Measurements from ENCODE around the gene WIPF2. TPM values are rescaled to one million over a fixed set of nuclear protein-coding genes. Genes with fewer than 3 reads are reported as not detected.

WIPF2 gene
- total and polyA plus RNA-seq, 5 donors: 8.2 to 14.6 (median 12.7) TPM

DNA sequence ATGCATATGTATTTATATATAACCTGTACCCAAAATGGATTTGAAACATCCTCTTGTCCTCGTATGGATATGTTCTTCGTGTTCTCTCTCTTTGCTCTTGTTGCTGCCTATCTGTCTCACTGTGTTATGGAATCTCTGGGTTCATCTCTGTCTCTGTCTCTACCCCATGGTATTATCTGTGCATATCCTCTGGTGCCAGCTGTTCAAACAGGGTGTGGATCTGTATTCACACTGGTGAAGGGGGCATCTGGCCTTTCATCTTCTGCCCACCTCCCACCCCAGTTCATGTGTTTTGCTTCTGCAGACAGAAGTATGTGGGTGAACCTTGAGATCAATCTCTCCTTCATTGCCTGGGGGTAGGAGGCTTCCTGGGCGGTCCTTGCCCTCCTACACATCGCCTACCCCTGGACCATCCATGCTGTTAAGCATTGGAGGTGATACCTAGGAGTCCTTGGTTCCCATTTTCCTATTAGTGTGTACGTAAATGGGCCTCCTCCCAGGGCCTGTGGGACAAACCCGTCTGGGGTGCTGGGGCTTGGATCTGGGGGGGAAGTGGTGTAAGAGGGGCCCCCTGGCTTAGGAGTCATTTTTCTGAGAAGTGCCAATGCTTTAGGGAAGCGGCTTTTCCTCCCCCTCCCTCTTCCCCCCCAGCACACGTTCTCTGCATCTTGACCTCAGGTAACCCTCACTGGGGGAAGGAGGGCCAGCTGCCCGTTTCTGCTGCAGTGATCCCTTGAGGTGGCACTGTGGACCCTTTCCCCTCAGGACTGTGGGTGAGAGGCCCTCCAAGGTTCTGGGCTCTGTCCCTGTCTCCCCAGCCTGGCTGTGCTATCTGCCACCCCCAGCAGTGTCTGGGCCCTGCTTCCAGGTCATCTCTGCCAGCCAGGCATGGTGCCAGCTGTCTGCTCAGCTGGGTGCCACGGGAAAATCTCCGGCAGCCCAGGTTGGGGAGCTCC, 111.0 kb downstream of the WIPF2 start:
- Histone ChIP-seq H3K4me3 (ENCODE audit: low read length) (no peak overlapping the region), H3K27ac (ENCODE audit: low read length) (peak overlapping the region; percentile 61), H3K4me1 (ENCODE audit: control insufficient read depth, insufficient read depth, low read length) (peaks cover 62% of the 10 kb centered on the region), H3K27me3 (ENCODE audit: control insufficient read depth, insufficient read depth) (no peaks in the 10 kb centered on the region), H3K9me3 (ENCODE audit: control insufficient read depth, low read length) (no peaks in the 10 kb centered on the region)
- intact Hi-C loops (cut with DNase I): no loop called here
- DNase-seq: peak; percentile 70 to 91 (median 90)
- WGBS: 28% methylated on average over 11 of the region's 11 CpGs
- ATAC-seq: peak; percentile 2 to 11

DNA sequence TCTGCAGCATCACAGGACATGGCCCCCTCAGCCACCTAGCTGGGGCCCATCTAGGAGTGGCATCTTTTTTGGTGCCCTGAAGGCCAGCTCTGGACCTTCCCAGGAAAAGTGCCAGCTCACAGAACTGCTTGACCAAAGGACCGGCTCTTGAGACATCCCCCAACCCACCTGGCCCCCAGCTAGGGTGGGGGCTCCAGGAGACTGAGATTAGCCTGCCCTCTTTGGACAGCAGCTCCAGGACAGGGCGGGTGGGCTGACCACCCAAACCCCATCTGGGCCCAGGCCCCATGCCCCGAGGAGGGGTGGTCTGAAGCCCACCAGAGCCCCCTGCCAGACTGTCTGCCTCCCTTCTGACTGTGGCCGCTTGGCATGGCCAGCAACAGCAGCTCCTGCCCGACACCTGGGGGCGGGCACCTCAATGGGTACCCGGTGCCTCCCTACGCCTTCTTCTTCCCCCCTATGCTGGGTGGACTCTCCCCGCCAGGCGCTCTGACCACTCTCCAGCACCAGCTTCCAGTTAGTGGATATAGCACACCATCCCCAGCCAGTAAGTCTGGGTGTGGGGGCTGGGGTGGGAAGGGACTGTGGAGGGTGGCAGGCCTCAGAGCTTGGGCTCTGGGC, 111.9 kb downstream of the WIPF2 start:
- Histone ChIP-seq H3K4me1 (ENCODE audit: control insufficient read depth, insufficient read depth, low read length) (peaks cover 64% of the 10 kb centered on the region), H3K27me3 (ENCODE audit: control insufficient read depth, insufficient read depth) (no peaks in the 10 kb centered on the region), H3K27ac (ENCODE audit: low read length) (peak overlapping the region; percentile 61), H3K4me3 (ENCODE audit: low read length) (no peak overlapping the region), H3K9me3 (ENCODE audit: control insufficient read depth, low read length) (no peaks in the 10 kb centered on the region)
- ATAC-seq (no peak), DNase-seq (peak in 2 of 3 donors; percentile 33 to 66)
- 87% methylated on average over 10 of the region's 10 CpGs for WGBS
- intact Hi-C loops (cut with DNase I): no loop called here

DNA sequence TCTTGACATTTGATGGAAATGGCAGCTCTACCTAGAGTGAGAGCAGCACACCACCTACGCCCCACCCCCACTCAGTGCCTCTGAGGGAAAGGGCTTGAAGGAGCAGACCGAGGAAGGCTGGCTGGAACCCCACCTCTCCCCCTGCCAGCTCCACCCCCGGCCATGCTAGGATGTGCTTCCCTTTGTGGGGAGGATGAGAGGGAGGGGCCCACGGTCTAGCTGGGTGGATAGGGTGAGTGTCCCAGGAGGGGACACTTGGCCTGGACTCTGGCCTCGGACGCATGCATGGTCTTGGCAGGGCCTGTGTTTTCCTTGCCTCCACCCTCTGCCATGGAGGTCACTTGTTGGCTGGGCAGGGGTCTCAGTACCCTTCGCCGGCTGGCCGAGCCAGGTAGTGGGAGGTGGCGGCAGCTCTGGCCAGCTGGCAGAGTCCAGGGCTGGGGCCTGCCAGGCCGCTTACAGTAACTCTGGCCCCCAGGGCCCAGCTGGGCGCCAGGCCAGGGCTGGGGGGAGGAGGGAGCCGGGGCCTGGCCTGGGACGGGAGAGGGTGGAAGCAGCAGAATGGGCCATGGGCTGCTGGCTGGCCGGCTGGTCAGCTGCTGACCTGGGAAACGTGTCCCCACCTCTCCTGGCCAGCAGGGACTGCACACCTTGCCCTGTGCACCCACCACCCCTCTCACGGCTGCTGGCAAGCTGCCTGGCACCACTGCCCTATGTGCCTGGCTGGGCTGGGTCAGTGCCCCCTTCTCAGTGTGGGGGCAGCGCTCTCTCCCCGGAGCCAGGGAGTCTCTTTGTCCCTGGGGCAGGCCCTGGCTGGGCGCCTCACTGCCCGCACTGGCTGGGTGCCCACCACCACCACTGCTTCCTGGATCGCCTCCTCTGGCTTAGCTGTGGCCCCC, 112.9 kb downstream of the WIPF2 start:
- peak; percentile 92 to 94 for ATAC-seq
- no peak overlapping the region for H3K4me3 ChIP-seq (ENCODE audit: low read length)
- DNase-seq: peak; percentile 94 to 98 (median 98)
- intact Hi-C loops (cut with DNase I): no loop called here
- WGBS: 6% methylated on average over 22 of the region's 22 CpGs
- peak overlapping the region; percentile 61 for H3K27ac ChIP-seq (ENCODE audit: low read length)
- no peaks in the 10 kb centered on the region for H3K9me3 ChIP-seq (ENCODE audit: control insufficient read depth, low read length)
- peaks cover 54% of the 10 kb centered on the region for H3K4me1 ChIP-seq (ENCODE audit: control insufficient read depth, insufficient read depth, low read length)
- H3K27me3 ChIP-seq (ENCODE audit: control insufficient read depth, insufficient read depth): no peaks in the 10 kb centered on the region

Small RNA genes within 50 kb of the gene (microRNA-seq; reads per million reads assigned to microRNA genes)
- gene MIR6867: 0 to 0.54 reads per million in 2 donors

Other genes with a start within 250 kb of the WIPF2 start
- gene PSMD3, start 238.5 kb upstream of the WIPF2 start, total RNA-seq: 10 to 100 TPM; 80.0 to 83.1 (median 81.1) TPM
- gene PSMD3, start 238.5 kb upstream of the WIPF2 start, polyA plus RNA-seq: 85.8 TPM
- under 1 TPM in 2 of 4 donors, not detected in 2; 0.40 to 0.58 TPM for gene CSF3, start 203.9 kb upstream of the WIPF2 start, total RNA-seq
- 0.97 TPM for gene CSF3, start 203.9 kb upstream of the WIPF2 start, polyA plus RNA-seq
- gene MED24, start 164.9 kb upstream of the WIPF2 start, total RNA-seq: 10 to 100 TPM; 54.3 to 60.5 (median 54.7) TPM
- 45.1 TPM for gene MED24, start 164.9 kb upstream of the WIPF2 start, polyA plus RNA-seq
- gene THRA, start 156.3 kb upstream of the WIPF2 start, total RNA-seq: 10 to 100 TPM; 80.6 to 99.5 (median 95.9) TPM
- gene THRA, start 156.3 kb upstream of the WIPF2 start, polyA plus RNA-seq: 73.3 TPM
- 10 to 100 TPM; 10.2 to 25.1 (median 18.8) TPM for gene NR1D1, start 118.7 kb upstream of the WIPF2 start, total RNA-seq
- gene NR1D1, start 118.7 kb upstream of the WIPF2 start, polyA plus RNA-seq: 12.3 TPM
- gene MSL1, start 97.3 kb upstream of the WIPF2 start, total RNA-seq: 10 to 100 TPM; 53.6 to 57.3 (median 55.2) TPM
- 44.8 TPM for gene MSL1, start 97.3 kb upstream of the WIPF2 start, polyA plus RNA-seq
- 10 to 100 TPM; 50.2 to 56.7 (median 50.7) TPM for gene CASC3, start 78.8 kb upstream of the WIPF2 start, total RNA-seq
- 23.4 TPM for gene CASC3, start 78.8 kb upstream of the WIPF2 start, polyA plus RNA-seq
- 1 to 10 TPM; 2.7 to 5.6 (median 4.1) TPM for gene RAPGEFL1, start 41.8 kb upstream of the WIPF2 start, total RNA-seq
- 3.8 TPM for gene RAPGEFL1, start 41.8 kb upstream of the WIPF2 start, polyA plus RNA-seq
- 1 to 10 TPM; 1.0 to 1.8 (median 1.3) TPM for gene CDC6, start 68.6 kb downstream of the WIPF2 start, total RNA-seq
- gene CDC6, start 68.6 kb downstream of the WIPF2 start, polyA plus RNA-seq: 0.36 TPM
- 10 to 100 TPM; 26.2 to 39.0 (median 29.1) TPM for gene RARA, start 89.9 kb downstream of the WIPF2 start, total RNA-seq
- gene RARA, start 89.9 kb downstream of the WIPF2 start, polyA plus RNA-seq: 28.3 TPM
- 1 to 10 TPM in 1 of 4 donors, under 1 TPM in 3; 0.74 to 1.4 (median 0.86) TPM for gene GJD3, start 145.4 kb downstream of the WIPF2 start, total RNA-seq
- gene GJD3, start 145.4 kb downstream of the WIPF2 start, polyA plus RNA-seq: 0.27 TPM
- gene TOP2A, start 198.6 kb downstream of the WIPF2 start, total RNA-seq: 1 to 10 TPM in 3 of 4 donors, under 1 TPM in 1; 0.22 to 5.9 (median 3.2) TPM
- 0.70 TPM for gene TOP2A, start 198.6 kb downstream of the WIPF2 start, polyA plus RNA-seq
- gene IGFBP4, start 224.1 kb downstream of the WIPF2 start, total RNA-seq: 100 to 1,000 TPM; 159 to 510 (median 262) TPM
- gene IGFBP4, start 224.1 kb downstream of the WIPF2 start, polyA plus RNA-seq: 205 TPM